WTC11 (cell line): ENCODE data around the gene NETO1. TPM values are rescaled to one million over a fixed set of nuclear protein-coding genes. Genes with fewer than 3 reads are reported as not detected.

Source experiments
- ATAC-seq: fragments of 200-7000 bp; cut with Tn5 transposase; 2 replicates; pipeline ENCODE4 v1.10.0; 2021; ENCODE audit warnings: mild to moderate bottlenecking, moderate library complexity
- CTCF ChIA-PET: fragments of 300-600 bp; sonication (Branson Sonifier 250); formaldehyde crosslinking; loops from one replicate; lab custom pipeline; 2021; ENCODE audit warnings: antibody characterized with exemption; lab: Charles Lee
- POLR2A ChIA-PET: fragments of 350-600 bp; sonication (Branson Sonifier 250); formaldehyde crosslinking; loops from one replicate; lab custom pipeline; 2021; ENCODE audit warnings: antibody characterized with exemption; lab: Charles Lee
- DNase-seq: peaks from one replicate; pipeline ENCODE4 v3.0.0; 2021; ENCODE audit warnings: low spot score
- H3K27ac Mint-ChIP-seq: 2 replicates; pipeline ENCODE4 v1.8.0; 2021; ENCODE audit warnings: mixed read lengths
- H3K27me3 Mint-ChIP-seq: 2 replicates; pipeline ENCODE4 v1.8.0; 2021; ENCODE audit warnings: low read depth, mild to moderate bottlenecking, moderate library complexity, mixed read lengths
- H3K36me3 Mint-ChIP-seq: 2 replicates; pipeline ENCODE4 v1.8.0; 2021; ENCODE audit warnings: mixed read lengths
- H3K4me1 Mint-ChIP-seq: 2 replicates; pipeline ENCODE4 v1.8.0; 2022; ENCODE audit warnings: mixed read lengths
- H3K4me3 Mint-ChIP-seq: 2 replicates; pipeline ENCODE4 v1.8.0; 2021; ENCODE audit warnings: mild to moderate bottlenecking, moderate library complexity, mixed read lengths
- H3K9me3 Mint-ChIP-seq: 2 replicates; pipeline ENCODE4 v1.8.0; 2021; ENCODE audit warnings: mixed read lengths
- ETV6 ChIP-seq: sonication (generic); formaldehyde crosslinking; IDR thresholded peaks from 2 replicates; pipeline ENCODE4 v1.8.1; 2022; ENCODE audit warnings: mild to moderate bottlenecking, missing genetic modification reagents
- FOXJ3 ChIP-seq: sonication (generic); formaldehyde crosslinking; IDR thresholded peaks from 2 replicates; pipeline ENCODE4 v1.9.0; 2021; ENCODE audit warnings: missing genetic modification reagents, mild to moderate bottlenecking, borderline replicate concordance
- FOXP1 ChIP-seq: sonication (generic); formaldehyde crosslinking; IDR thresholded peaks from 2 replicates; pipeline ENCODE4 v1.8.0; 2022; ENCODE audit warnings: missing genetic modification reagents, mild to moderate bottlenecking, moderate library complexity, borderline replicate concordance
- GABPB1 ChIP-seq: sonication (generic); formaldehyde crosslinking; IDR thresholded peaks from 2 replicates; pipeline ENCODE4 v1.8.1; 2023; ENCODE audit warnings: mild to moderate bottlenecking, missing genetic modification reagents
- HMGA2 ChIP-seq: fragments of 250-450 bp; sonication (Bioruptor Pico); IDR thresholded peaks from 2 replicates; pipeline ENCODE4 v1.4.0; 2021; ENCODE audit warnings: mild to moderate bottlenecking, moderate library complexity
- TP53 ChIP-seq: sonication (generic); formaldehyde crosslinking; IDR thresholded peaks from 2 replicates; pipeline ENCODE4 v1.8.1; 2023; ENCODE audit warnings: mild to moderate bottlenecking, missing genetic modification reagents
- ZNF121 ChIP-seq: sonication (generic); formaldehyde crosslinking; IDR thresholded peaks from 2 replicates; pipeline ENCODE4 v1.8.0; 2023; ENCODE audit warnings: missing genetic modification reagents
- ZNF317 ChIP-seq: sonication (generic); formaldehyde crosslinking; IDR thresholded peaks from 2 replicates; pipeline ENCODE4 v1.8.1; 2023; ENCODE audit warnings: low read depth, mild to moderate bottlenecking, moderate library complexity, missing genetic modification reagents, borderline replicate concordance
- total RNA-seq: library from RNA; stranded (reverse); gene quantifications from 3 replicates; pipeline ENCODE4 v1.2.3, GENCODE V29; 2021
- TF ChIP-seq, protein P1 (sequence below): sonication (generic); formaldehyde crosslinking; IDR thresholded peaks from 2 replicates; pipeline ENCODE4 v1.8.1; 2023; ENCODE audit warnings: mild to moderate bottlenecking, missing genetic modification reagents, moderate library complexity
- TF ChIP-seq, protein P2 (sequence below): sonication (generic); formaldehyde crosslinking; IDR thresholded peaks from 2 replicates; pipeline ENCODE4 v1.8.0; 2023; ENCODE audit warnings: missing genetic modification reagents
- TF ChIP-seq, protein P3 (sequence below): sonication (generic); formaldehyde crosslinking; IDR thresholded peaks from 2 replicates; pipeline ENCODE4 v1.8.1; 2023; ENCODE audit warnings: mild to moderate bottlenecking, missing genetic modification reagents, borderline replicate concordance
- TF ChIP-seq, protein P4 (sequence below): fragments of 250-450 bp; sonication (Bioruptor Pico); IDR thresholded peaks from 2 replicates; pipeline ENCODE4 v1.9.0; 2021; ENCODE audit warnings: moderate library complexity, mild to moderate bottlenecking, inconsistent platforms, borderline replicate concordance
- TF ChIP-seq, protein P5 (sequence below): fragments of 250-450 bp; sonication (Bioruptor Pico); IDR thresholded peaks from 2 replicates; pipeline ENCODE4 v1.9.0; 2021; ENCODE audit warnings: mild to moderate bottlenecking
- TF ChIP-seq, protein P6 (sequence below): sonication (generic); formaldehyde crosslinking; IDR thresholded peaks from 2 replicates; pipeline ENCODE4 v1.8.1; 2022; ENCODE audit warnings: low read depth, missing genetic modification reagents, borderline replicate concordance

Gene NETO1
- total RNA-seq, 1 experiment from 2014 or later, result 33.1 TPM

DNA sequence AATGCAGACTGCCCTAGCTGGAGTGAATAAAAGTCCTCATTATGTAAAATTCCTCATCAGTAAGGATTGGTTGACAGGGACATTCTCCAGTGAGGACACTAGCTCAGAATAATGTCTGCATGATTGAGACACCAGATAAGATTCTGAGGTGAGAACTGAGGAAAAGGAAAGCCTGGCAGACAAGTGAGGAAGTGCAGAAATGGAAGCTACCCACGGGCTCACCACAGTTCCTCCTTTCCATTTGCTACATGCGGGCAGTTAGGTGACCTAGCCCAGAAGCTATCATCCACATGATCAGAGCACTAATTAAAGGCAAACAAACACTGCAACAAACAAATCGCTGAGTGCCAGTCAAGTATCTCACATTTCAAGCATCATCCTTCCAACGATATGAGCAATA lies 27.7 kb downstream of the NETO1 start:
- Mint-ChIP-seq H3K9me3 (no peaks in the 10 kb centered on the region), H3K4me3 (no peak overlapping the region), H3K4me1 (peaks cover 21% of the 10 kb centered on the region), H3K27me3 (no peaks in the 10 kb centered on the region), H3K27ac (peak overlapping the region; percentile 17; the same call in 1 of the 2 replicates), H3K36me3 (peaks cover 3% of the 10 kb centered on the region; the same call in 1 of the 2 replicates)
- ATAC-seq, result peak; percentile 20; the same call in 1 of the 2 replicates
- ChIA-PET CTCF (no interaction called here), POLR2A (no interaction called here)
- DNase-seq, result no peak
- TF ChIP-seq, protein P1, sequence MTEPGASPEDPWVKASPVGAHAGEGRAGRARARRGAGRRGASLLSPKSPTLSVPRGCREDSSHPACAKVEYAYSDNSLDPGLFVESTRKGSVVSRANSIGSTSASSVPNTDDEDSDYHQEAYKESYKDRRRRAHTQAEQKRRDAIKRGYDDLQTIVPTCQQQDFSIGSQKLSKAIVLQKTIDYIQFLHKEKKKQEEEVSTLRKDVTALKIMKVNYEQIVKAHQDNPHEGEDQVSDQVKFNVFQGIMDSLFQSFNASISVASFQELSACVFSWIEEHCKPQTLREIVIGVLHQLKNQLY (CRISPR knock-in tag), result no peak
- TF ChIP-seq, protein P2, sequence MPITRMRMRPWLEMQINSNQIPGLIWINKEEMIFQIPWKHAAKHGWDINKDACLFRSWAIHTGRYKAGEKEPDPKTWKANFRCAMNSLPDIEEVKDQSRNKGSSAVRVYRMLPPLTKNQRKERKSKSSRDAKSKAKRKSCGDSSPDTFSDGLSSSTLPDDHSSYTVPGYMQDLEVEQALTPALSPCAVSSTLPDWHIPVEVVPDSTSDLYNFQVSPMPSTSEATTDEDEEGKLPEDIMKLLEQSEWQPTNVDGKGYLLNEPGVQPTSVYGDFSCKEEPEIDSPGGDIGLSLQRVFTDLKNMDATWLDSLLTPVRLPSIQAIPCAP, result no peak
- TF ChIP-seq FOXJ3 (CRISPR knock-in tag), result no peak
- no peak for TF ChIP-seq GABPB1 (CRISPR knock-in tag)
- TF ChIP-seq, protein P3, sequence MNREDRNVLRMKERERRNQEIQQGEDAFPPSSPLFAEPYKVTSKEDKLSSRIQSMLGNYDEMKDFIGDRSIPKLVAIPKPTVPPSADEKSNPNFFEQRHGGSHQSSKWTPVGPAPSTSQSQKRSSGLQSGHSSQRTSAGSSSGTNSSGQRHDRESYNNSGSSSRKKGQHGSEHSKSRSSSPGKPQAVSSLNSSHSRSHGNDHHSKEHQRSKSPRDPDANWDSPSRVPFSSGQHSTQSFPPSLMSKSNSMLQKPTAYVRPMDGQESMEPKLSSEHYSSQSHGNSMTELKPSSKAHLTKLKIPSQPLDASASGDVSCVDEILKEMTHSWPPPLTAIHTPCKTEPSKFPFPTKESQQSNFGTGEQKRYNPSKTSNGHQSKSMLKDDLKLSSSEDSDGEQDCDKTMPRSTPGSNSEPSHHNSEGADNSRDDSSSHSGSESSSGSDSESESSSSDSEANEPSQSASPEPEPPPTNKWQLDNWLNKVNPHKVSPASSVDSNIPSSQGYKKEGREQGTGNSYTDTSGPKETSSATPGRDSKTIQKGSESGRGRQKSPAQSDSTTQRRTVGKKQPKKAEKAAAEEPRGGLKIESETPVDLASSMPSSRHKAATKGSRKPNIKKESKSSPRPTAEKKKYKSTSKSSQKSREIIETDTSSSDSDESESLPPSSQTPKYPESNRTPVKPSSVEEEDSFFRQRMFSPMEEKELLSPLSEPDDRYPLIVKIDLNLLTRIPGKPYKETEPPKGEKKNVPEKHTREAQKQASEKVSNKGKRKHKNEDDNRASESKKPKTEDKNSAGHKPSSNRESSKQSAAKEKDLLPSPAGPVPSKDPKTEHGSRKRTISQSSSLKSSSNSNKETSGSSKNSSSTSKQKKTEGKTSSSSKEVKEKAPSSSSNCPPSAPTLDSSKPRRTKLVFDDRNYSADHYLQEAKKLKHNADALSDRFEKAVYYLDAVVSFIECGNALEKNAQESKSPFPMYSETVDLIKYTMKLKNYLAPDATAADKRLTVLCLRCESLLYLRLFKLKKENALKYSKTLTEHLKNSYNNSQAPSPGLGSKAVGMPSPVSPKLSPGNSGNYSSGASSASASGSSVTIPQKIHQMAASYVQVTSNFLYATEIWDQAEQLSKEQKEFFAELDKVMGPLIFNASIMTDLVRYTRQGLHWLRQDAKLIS (CRISPR knock-in tag), result no peak
- TF ChIP-seq, protein P4, sequence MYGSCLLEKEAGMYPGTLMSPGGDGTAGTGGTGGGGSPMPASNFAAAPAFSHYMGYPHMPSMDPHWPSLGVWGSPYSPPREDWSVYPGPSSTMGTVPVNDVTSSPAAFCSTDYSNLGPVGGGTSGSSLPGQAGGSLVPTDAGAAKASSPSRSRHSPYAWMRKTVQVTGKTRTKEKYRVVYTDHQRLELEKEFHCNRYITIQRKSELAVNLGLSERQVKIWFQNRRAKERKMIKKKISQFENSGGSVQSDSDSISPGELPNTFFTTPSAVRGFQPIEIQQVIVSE (CRISPR knock-in tag), result no peak
- TF ChIP-seq, protein P5, sequence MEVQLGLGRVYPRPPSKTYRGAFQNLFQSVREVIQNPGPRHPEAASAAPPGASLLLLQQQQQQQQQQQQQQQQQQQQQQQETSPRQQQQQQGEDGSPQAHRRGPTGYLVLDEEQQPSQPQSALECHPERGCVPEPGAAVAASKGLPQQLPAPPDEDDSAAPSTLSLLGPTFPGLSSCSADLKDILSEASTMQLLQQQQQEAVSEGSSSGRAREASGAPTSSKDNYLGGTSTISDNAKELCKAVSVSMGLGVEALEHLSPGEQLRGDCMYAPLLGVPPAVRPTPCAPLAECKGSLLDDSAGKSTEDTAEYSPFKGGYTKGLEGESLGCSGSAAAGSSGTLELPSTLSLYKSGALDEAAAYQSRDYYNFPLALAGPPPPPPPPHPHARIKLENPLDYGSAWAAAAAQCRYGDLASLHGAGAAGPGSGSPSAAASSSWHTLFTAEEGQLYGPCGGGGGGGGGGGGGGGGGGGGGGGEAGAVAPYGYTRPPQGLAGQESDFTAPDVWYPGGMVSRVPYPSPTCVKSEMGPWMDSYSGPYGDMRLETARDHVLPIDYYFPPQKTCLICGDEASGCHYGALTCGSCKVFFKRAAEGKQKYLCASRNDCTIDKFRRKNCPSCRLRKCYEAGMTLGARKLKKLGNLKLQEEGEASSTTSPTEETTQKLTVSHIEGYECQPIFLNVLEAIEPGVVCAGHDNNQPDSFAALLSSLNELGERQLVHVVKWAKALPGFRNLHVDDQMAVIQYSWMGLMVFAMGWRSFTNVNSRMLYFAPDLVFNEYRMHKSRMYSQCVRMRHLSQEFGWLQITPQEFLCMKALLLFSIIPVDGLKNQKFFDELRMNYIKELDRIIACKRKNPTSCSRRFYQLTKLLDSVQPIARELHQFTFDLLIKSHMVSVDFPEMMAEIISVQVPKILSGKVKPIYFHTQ, result no peak
- TF ChIP-seq, protein P6, sequence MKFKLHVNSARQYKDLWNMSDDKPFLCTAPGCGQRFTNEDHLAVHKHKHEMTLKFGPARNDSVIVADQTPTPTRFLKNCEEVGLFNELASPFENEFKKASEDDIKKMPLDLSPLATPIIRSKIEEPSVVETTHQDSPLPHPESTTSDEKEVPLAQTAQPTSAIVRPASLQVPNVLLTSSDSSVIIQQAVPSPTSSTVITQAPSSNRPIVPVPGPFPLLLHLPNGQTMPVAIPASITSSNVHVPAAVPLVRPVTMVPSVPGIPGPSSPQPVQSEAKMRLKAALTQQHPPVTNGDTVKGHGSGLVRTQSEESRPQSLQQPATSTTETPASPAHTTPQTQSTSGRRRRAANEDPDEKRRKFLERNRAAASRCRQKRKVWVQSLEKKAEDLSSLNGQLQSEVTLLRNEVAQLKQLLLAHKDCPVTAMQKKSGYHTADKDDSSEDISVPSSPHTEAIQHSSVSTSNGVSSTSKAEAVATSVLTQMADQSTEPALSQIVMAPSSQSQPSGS (CRISPR knock-in tag), result no peak
- TF ChIP-seq ZNF121 (CRISPR knock-in tag), result no peak
- no peak for TF ChIP-seq FOXP1
- no peak for TF ChIP-seq ETV6 (CRISPR knock-in tag)
- no peak for TF ChIP-seq TP53 (CRISPR knock-in tag)

DNA sequence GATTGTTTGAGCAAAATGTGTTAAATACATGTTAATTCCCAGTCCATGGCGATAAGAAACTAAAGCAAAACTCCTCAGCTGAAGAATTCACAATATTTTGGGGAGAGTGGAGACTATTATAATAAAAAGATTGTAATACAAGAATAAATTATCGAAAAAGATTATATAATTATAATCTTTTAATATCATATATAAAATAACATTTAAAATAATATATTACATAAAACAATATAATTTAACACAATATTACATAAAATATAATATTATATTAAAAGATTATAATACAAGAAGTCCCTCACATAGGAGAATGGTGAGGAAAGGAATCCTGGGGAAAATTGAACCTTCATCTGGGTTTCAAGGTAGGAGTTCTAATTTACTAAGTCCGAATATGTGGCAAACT lies 33.1 kb downstream of the NETO1 start:
- Mint-ChIP-seq H3K9me3 (no peaks in the 10 kb centered on the region), H3K27ac (no peak overlapping the region), H3K4me3 (no peak overlapping the region), H3K27me3 (no peaks in the 10 kb centered on the region), H3K4me1 (peaks cover under 1% of the 10 kb centered on the region), H3K36me3 (peaks cover 4% of the 10 kb centered on the region; the same call in 1 of the 2 replicates)
- POLR2A ChIA-PET, result no interaction called here
- ATAC-seq (no peak), DNase-seq (no peak)
- CTCF ChIA-PET, result no interaction called here
- TF ChIP-seq ZNF317 (no peak), HMGA2 (CRISPR knock-in tag) (peak; percentile 91)
